Measurements from ENCODE around the gene PPP1R3D.

The PPP1R3D gene

GRCh38 chr20:59948212-59948611 lies 8.1 kb upstream of the PPP1R3D start:
- DNase-seq = no peak

- no peak for DNase-seq
Measured at GRCh38 chr20:59947376-59947775, 7.3 kb upstream of the PPP1R3D start.

- no peak for DNase-seq
Measured at GRCh38 chr20:59945731-59946130, 5.6 kb upstream of the PPP1R3D start.

GRCh38 chr20:59945175-59945574 lies 5.1 kb upstream of the PPP1R3D start:
- no peak for DNase-seq

- no peak for DNase-seq
Measured at GRCh38 chr20:59944726-59945125, 4.6 kb upstream of the PPP1R3D start.

GRCh38 chr20:59942245-59942644 lies 2.1 kb upstream of the PPP1R3D start:
- DNase-seq = no peak

GRCh38 chr20:59940956-59941294 lies 820 bp upstream of the PPP1R3D start:
- no peak for DNase-seq

- DNase-seq = no peak
Measured at GRCh38 chr20:59939879-59940128, 301 bp downstream of the PPP1R3D start.

GRCh38 chr20:59939052-59939878 lies 840 bp downstream of the PPP1R3D start:
- DNase-seq = no peak

GRCh38 chr20:59938696-59939051 lies 1.4 kb downstream of the PPP1R3D start:
- no peak for DNase-seq

GRCh38 chr20:59938221-59938620 lies 1.9 kb downstream of the PPP1R3D start:
- no peak for DNase-seq

GRCh38 chr20:59937150-59937549 lies 3.0 kb downstream of the PPP1R3D start:
- no peak for DNase-seq

- DNase-seq = no peak
Measured at GRCh38 chr20:59936409-59936808, 3.7 kb downstream of the PPP1R3D start.

- no peak for DNase-seq
Measured at GRCh38 chr20:59935457-59936185, 4.5 kb downstream of the PPP1R3D start.

- peak; percentile 55 to 82 for DNase-seq
Measured at GRCh38 chr20:59933849-59934585, 6.1 kb downstream of the PPP1R3D start.

GRCh38 chr20:59933296-59933848 lies 6.7 kb downstream of the PPP1R3D start, which contains the start of gene SYCP2:
Gene SYCP2 (minus strand): TSS chr20:59933637. CDS start chr20:59922413, 11,224 bp downstream.
- no peak for DNase-seq

GRCh38 chr20:59932616-59933295 lies 7.3 kb downstream of the PPP1R3D start:
- no peak for DNase-seq

GRCh38 chr20:59931511-59932312 lies 8.4 kb downstream of the PPP1R3D start:
- DNase-seq = no peak

- peak in 1 of 2 experiments; percentile 14 for DNase-seq
Measured at GRCh38 chr20:59925899-59926298, 14.2 kb downstream of the PPP1R3D start.

- DNase-seq = no peak
Measured at GRCh38 chr20:59925359-59925758, 14.7 kb downstream of the PPP1R3D start.

- DNase-seq = no peak
Measured at GRCh38 chr20:59923514-59923913, 16.6 kb downstream of the PPP1R3D start.

- no peak for DNase-seq
Measured at GRCh38 chr20:59920944-59921343, 19.2 kb downstream of the PPP1R3D start.
